ENCODE results near the gene DNAH1.

- TF ChIP-seq EP300 (IDR thresholded peaks at IDR 0.05) = no peak
- TF ChIP-seq, protein P1, sequence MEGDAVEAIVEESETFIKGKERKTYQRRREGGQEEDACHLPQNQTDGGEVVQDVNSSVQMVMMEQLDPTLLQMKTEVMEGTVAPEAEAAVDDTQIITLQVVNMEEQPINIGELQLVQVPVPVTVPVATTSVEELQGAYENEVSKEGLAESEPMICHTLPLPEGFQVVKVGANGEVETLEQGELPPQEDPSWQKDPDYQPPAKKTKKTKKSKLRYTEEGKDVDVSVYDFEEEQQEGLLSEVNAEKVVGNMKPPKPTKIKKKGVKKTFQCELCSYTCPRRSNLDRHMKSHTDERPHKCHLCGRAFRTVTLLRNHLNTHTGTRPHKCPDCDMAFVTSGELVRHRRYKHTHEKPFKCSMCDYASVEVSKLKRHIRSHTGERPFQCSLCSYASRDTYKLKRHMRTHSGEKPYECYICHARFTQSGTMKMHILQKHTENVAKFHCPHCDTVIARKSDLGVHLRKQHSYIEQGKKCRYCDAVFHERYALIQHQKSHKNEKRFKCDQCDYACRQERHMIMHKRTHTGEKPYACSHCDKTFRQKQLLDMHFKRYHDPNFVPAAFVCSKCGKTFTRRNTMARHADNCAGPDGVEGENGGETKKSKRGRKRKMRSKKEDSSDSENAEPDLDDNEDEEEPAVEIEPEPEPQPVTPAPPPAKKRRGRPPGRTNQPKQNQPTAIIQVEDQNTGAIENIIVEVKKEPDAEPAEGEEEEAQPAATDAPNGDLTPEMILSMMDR (IDR thresholded peaks at IDR 0.05) = no peak
- no peak for TF ChIP-seq POLR2A (IDR thresholded peaks at IDR 0.05)
These were observed 63.5 kb downstream of the DNAH1 start for GRCh38 chr3:52379610-52380009.
